ENCODE data around the gene PDE6C.
"Not testable (repeated sequence)": the region's sequence is repeated elsewhere in the genome, so short reads cannot be mapped to it uniquely, and the experiment has no call there.

PDE6C gene

DNA sequence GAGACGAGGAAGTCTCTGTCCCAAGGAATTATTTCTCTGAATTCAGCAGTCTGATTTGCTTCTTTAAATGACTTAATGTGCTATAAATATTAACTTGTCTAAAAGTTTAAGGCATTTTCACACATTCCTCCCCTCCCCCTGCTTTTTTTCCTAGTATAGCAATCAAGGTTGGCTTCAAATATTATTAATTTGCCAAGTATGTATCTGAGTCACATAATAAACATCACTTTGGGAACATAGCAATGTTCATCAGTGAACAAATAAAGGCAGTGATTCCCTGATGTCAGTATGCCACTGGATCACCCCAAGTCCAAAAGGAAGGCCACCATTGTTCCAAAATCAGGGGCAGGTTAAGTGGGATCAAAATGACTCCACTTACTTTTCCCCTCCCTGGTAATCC, 40.5 kb downstream of the PDE6C start:
- no peak for DNase-seq

GRCh38 chr10:93654201-93654600, 41.9 kb downstream of the PDE6C start:
- DNase-seq, result no peak

GRCh38 chr10:93656155-93656554, 43.8 kb downstream of the PDE6C start:
- DNase-seq, result no peak

DNA sequence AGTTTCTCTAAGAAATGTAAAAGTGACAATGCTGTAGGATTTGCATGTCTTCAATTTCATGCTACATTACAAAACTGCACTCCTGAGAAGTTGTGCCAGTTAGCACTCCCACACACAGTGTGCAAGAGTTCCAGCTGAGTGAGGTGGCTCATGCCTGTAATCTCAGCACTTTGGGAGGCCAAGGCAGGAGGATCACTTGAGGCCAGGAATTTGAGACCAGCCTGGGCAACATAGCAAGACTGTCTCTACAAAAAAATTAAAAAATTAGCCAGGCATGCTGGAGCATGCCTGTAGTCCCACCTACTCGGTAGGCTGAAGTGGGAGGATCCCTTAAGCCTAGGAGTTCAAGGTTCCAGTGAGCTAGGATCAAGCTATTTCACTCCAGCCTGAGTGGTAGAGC, 45.4 kb downstream of the PDE6C start:
- DNase-seq, result no peak

GRCh38 chr10:93666030-93666429, 53.7 kb downstream of the PDE6C start:
- no peak for DNase-seq

DNA sequence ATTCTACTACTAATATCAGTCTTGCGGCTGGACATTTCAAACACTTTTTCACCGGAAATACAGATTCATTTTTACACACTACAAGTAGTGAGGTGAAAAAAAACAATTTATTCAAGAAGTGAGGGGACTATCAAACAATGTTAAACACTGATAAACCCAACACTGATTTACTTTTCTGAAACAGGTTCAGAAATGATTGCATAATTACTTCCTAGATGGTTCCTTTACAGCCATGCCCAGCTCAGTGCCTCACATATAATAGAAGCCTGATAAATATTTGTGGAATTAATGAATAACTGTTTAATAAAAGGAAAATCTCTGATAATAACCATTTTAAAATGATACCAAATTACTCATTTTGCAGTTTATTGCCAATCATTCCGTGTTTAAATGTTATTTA, 55.5 kb downstream of the PDE6C start:
- no peak for DNase-seq

GRCh38 chr10:93670372-93670771, 58.0 kb downstream of the PDE6C start:
- DNase-seq, result no peak

DNA sequence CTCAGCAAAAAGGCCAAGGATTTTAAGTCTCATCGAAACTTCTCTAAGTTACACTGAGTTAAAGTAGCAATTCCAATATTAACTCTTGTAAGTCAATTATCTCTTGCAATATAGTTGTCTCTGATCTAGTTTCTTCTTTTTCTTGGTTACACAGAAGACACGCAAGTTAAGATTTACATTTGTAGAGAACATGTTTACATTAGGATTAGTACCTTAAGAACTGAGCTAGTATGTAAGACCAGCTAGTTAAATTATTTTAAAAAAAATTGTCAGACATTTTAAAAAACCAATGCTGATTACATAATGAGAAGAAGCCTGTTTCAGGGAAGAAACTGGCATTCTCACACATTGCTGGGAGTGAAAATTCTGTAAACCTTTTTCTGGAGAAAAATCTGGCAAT, 58.7 kb downstream of the PDE6C start:
- DNase-seq, result no peak

DNA sequence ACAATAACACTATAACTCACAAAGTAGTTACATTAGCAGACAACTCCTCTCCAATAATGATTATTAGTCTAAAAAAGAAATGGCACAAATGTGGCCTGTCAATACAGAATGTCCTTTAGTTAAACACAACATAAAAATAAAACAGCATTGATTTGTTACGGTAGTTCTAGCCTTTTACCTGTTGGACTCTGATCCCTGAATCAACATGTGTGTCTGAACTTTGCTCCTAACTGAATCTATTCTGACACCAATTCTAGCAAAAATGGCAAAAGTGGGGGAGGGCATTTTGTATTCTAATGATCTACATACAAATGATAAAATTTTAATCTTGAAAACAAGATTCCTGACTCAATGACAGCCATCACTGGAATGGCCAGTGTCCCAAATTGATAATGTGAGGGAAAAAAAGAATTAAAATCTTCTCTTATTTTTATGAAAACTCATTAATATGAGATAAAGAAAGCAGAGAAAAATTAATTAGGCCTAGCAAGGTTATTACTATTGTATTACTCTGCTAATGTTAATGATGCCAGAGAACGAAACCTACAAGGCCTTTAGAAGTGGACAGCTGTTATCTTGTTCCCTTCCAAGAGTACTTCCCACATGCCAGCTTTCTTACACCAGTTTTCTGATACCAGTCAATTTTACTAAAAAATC, 59.8 kb downstream of the PDE6C start:
- DNase-seq, result no peak

DNA sequence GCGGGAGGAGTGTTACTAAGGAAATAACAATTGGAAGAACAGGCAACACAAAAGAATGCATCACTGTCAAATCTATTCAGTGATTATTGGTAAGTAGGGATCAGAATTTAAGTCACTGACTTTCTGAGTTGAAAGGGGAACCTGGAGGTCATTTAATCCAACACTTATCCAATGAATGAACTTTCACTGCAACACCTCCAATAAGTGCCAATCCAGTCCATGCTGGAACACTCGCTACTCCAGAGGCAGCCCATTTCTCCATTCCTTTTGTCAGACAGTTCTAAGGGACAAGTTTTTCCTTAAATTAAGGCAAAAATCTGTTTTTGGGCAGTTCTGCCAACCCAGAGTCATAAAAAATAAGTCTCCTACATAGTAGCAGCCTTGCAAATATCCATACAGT, 60.6 kb downstream of the PDE6C start:
- no peak for DNase-seq

DNA sequence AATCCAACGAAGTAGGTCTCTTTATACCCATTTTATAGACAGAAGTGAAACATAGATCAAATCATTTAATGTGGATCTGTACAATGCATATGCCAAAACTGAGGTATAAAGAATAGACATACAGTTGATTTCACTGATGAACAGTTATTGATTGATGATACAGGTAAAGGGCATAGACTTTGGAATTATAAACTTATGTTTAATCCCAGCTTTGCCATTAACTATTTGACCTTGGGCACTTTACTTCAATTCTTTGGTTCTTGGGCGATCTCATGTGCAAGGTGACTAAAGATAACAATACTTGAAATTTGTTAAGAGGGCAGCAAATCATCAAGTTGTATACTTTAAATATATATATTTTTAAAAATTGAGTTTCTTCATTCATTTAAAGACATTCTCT, 61.5 kb downstream of the PDE6C start:
- no peak for DNase-seq

DNA sequence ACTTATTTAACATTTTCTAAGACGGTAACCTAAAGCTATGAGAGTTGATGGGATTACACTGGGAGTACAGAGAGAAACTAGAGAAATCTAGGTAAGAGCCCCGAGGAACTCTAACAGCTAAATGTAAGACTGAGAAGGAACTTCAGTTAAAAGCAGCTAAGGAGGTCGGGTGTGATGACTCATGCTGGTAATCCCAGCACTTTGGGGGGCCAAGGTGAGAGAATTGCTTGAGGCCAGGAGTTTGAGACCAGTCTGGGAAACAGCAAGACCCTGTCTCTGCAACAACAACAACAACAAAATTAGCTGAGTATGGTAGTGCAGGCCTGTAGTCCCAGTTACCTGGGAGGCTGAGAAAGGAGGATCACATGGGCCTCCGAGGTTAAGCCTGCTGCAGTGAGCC, 66.0 kb downstream of the PDE6C start:
- DNase-seq, result no peak

DNA sequence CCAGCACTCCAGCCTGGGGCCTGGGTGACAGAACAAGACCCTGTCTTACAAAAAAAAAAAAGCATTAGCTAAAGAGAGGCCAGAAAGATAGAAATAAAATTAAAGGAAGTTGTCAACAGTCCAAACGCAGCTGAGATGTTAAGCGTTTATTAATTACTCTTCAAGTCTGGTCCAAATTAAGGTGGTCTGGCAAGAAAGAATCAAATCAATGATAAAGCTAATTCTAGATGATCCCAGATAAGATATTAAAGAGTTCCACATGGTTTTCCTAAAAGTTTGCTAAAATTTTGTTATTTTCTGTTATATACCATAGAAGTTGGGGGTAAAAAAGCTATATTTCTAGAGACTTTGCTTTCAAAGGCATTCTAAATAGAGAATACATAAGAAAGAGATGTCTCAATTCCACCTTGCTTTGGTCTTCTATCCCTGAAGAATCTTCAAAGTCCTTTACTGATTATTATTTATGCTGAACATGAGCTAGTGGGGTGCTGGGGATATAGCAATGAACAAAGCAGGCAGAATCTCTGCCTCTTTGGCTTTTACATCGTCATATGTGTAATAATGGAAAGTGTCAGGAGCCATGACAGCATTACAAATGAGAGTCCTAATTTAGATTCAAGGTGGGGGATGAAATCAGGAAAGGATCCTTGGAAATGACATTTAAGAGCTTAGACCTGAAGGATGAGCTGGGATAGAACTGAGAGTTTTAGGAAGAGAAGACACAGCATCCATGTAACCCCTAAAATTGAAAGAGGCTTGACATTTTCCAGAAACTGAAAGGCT, 66.7 kb downstream of the PDE6C start:
- DNase-seq, result no peak

GRCh38 chr10:93680412-93681047, 68.2 kb downstream of the PDE6C start:
- DNase-seq, result no peak

DNA sequence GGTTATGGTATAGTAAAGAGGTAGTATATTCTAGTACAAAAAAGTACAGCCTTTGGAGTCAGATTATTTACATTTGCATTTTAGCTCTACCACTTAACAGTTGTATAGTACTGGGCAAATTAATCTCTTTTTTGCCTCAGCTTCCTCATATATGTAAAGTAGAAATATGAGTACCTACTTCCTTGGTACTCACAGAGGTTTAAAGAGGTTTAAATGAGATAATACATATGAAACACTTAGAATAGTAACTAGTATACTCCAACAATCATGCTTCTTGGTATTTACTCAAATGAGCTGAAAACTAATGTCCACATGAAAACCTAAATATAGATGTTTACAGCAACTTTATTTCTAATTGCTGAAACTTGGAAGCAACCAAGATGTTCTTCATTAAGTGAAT, 75.4 kb downstream of the PDE6C start:
- DNase-seq, result no peak

- no peak for DNase-seq
Observed at GRCh38 chr10:93695740-93696139, 83.4 kb downstream of the PDE6C start.

DNA sequence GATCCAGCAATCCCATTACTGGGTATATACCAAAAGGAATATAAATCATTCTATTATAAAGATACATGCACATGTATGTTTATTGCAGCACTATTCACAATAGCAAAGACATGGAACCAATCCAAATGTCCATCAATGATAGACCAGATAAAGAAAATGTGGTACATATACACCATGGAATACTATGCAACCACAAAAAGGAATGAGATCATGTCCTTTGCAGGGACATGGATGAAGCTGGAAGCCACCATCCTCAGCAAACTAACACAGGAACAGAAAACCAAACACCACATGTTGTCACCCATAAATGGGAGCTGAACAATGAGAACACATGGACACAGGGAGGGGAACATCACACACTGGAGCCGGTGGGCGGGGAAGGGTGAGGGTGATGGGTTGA, 84.2 kb downstream of the PDE6C start:
- not testable (repeated sequence) for DNase-seq

DNA sequence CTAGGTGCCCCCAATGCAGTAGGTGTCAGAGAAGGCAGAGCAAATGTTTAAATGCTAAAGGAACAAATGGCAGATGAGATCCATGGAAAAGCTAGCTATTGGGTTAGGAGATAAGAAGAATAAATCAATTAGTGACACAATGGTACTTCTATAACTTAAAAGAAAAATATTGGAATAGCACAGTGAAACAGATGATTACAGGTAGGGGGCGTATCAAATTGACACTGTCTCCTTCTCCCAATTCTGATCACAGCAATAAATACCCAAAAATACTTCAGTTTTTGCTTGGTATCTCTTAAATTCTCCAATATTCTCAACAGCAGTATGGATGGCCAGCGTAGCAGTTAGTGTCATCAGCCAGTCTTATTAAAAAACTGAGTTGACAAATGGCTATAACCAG, 84.9 kb downstream of the PDE6C start:
- DNase-seq, result no peak

GRCh38 chr10:93701866-93702209, 89.5 kb downstream of the PDE6C start:
- no peak for DNase-seq

DNA sequence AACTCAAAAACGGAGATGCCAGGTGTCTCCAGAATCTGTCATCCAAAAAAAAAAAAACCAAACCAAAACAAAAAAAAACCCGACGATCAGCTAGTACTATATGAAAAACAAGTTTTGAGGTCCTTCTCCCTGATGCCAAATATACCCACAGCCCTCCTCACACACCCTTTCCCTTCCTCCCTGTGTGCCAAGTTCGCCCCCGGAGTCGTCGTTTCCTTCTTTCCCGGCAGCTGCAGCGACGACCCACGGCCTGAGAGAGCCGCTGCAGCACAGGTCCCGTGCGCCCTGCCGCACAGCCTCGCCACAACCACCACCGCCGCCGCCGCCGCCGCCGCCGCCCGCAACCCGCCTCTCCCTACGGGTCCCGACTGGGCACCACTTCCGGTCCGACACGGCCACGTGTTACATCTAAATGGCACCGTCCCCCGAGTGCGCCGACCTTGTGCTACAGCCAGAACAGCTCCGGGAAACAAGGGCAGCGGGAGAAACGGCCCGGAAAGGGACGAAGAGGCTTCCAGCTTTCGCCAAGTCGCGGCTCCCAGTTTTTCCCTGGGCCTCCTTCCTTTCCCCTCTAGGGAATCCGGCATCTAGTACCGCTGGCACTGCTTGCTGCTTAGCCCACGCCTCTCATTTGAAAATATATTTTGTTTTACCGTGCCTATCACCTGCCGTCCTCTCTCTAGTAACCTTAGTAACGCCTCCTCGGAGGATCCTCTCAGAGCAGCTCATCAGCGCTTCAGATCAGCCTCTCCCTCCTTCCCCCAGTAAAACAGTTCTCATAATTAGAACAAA, 90.1 kb downstream of the PDE6C start, which contains the start of gene FRA10AC1:
TSS of gene FRA10AC1 (minus strand) at position 383 of the 792 bp plus-strand sequence. CDS start 2,486 bp downstream, outside the sequence.
- peak; percentile 48 for DNase-seq

DNA sequence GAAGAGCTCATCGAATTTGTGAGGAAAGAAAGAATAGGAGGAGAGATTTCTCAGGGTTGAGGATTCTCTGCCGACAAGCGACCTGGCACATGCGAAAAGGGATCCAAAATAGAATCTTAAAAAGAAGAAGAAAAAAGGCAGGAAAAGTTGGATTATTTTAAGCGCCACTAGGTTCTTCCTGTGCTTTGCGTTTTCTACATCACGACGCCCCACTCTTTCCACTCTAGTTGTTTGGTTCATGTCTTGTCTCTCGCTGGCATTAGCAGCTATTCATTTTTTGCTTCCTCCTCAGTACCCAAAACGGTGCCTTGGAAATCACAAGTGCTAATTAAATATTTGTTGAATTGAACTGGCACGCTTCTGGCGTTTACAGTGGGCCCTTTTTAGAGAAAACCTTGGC, 90.7 kb downstream of the PDE6C start:
- DNase-seq, result no peak

GRCh38 chr10:93703841-93704240, 91.5 kb downstream of the PDE6C start:
- no peak for DNase-seq

GRCh38 chr10:93704451-93704850, 92.1 kb downstream of the PDE6C start:
- DNase-seq, result no peak
